A549 (cell line): ENCODE data around the gene CSAD. TPM values are rescaled to one million over a fixed set of nuclear protein-coding genes. Genes with fewer than 3 reads are reported as not detected.

Experiments
- ATAC-seq, 2 experiments: fragments of 200-7000 bp in 1 of 2; fragments of >200 bp in 1 of 2; cut with Nextera tagmentation in 1 of 2; cut with Tn5 transposase in 1 of 2; 3 replicates each; pipeline versions ENCODE4 v1.8.0 to v1.9.1; 2018 to 2020; ENCODE audit warnings: mild to moderate bottlenecking in 1 of 2, moderate library complexity in 1 of 2
- CTCF ChIA-PET: fragments of 300-600 bp; sonication (Branson Sonifier 250); formaldehyde crosslinking; extraction: SDS; loops from one replicate; lab custom pipeline; 2021; ENCODE audit warnings: antibody characterized with exemption, inconsistent platforms; lab: Yijun Ruan, JAX
- POLR2A ChIA-PET: fragments of 350-600 bp; formaldehyde crosslinking; extraction: SDS; loops from one replicate; lab custom pipeline; 2021; ENCODE audit warnings: antibody characterized with exemption, inconsistent platforms; lab: Yijun Ruan, JAX
- DNase-seq, 2 experiments: peaks; one replicate each; pipeline versions ENCODE4 v3.0.0 to v3.0.0-alpha.2; 2011 to 2016; ENCODE audit warnings: low read depth in 1 of 2, low spot score in 1 of 2
- FAIRE-seq: peaks from 2 replicates; lab custom pipeline; 2011; peaks lifted over from hg19 to GRCh38; lab: Jason Lieb, UNC
- H3K27ac ChIP-seq, 2 experiments: fragments of >200 bp; sonication (Bioruptor Twin); formaldehyde crosslinking; 3 replicates each; pipeline ENCODE4 v1.5.1; 2016 to 2017
- H3K4me1 ChIP-seq: fragments of >200 bp; sonication (Bioruptor Twin); formaldehyde crosslinking; 3 replicates; pipeline ENCODE4 v1.6.1; 2016
- H3K4me2 ChIP-seq: fragments of >200 bp; sonication (Bioruptor Twin); formaldehyde crosslinking; 3 replicates; pipeline ENCODE4 v1.6.1; 2016
- H3K4me3 ChIP-seq: fragments of >200 bp; sonication (Bioruptor Twin); formaldehyde crosslinking; 3 replicates; pipeline ENCODE4 v1.5.1; 2016
- H3K9me3 ChIP-seq: fragments of >200 bp; sonication (Bioruptor Twin); formaldehyde crosslinking; 3 replicates; pipeline ENCODE4 v1.6.1; 2016
- CBX8 ChIP-seq: fragments of 200-600 bp; sonication (generic); IDR thresholded peaks from 2 replicates; pipeline ENCODE4 v1.6.1; 2016
- CEBPB ChIP-seq, 2 experiments: fragments of >200 bp in 1 of 2; sonication (Bioruptor Twin) in 1 of 2; formaldehyde crosslinking in 1 of 2; IDR thresholded peaks; 2 replicates each; pipeline ENCODE4 v1.6.1; 2012 to 2016
- CHD2 ChIP-seq: fragments of 150-350 bp; IDR thresholded peaks from 2 replicates; pipeline ENCODE4 v1.6.1; 2014; ENCODE audit warnings: low read length; ENCODE audit not compliant: partially characterized antibody
- CHD4 ChIP-seq: fragments of 200-600 bp; sonication (generic); IDR thresholded peaks from 2 replicates; pipeline ENCODE4 v1.6.1; 2016; ENCODE audit warnings: antibody characterized with exemption, mild to moderate bottlenecking, borderline replicate concordance
- EHF ChIP-seq: fragments of 250-450 bp; sonication (Bioruptor Pico); IDR thresholded peaks from 2 replicates; pipeline ENCODE4 v1.5.0; 2020; ENCODE audit warnings: mild to moderate bottlenecking
- EHMT2 ChIP-seq: fragments of 200-600 bp; sonication (generic); IDR thresholded peaks from 2 replicates; pipeline ENCODE4 v1.6.1; 2016; ENCODE audit warnings: antibody characterized with exemption, low read depth, mild to moderate bottlenecking, moderate library complexity
- FOSB ChIP-seq: fragments of 250-450 bp; sonication (Bioruptor Pico); IDR thresholded peaks from 2 replicates; pipeline ENCODE4 v1.5.0; 2020; ENCODE audit warnings: mild to moderate bottlenecking, moderate library complexity
- FOSL2 ChIP-seq, 2 experiments: fragments of 450-650 bp in 1 of 2; fragments of >200 bp in 1 of 2; sonication (Bioruptor Twin) in 1 of 2; formaldehyde crosslinking; IDR thresholded peaks; 2 replicates each; pipeline versions ENCODE4 v1.5.0 to v1.6.1; 2016 to 2020; ENCODE audit warnings: mild to moderate bottlenecking in 1 of 2, moderate library complexity in 1 of 2
- FOXS1 ChIP-seq: fragments of 250-450 bp; sonication (Bioruptor Pico); IDR thresholded peaks from 2 replicates; pipeline ENCODE4 v1.5.0; 2020; ENCODE audit warnings: mild to moderate bottlenecking, moderate library complexity
- HMGXB4 ChIP-seq: fragments of 250-450 bp; sonication (Bioruptor Pico); IDR thresholded peaks from 2 replicates; pipeline ENCODE4 v1.5.0; 2021; ENCODE audit warnings: mild to moderate bottlenecking, moderate library complexity, borderline replicate concordance
- HOXA7 ChIP-seq: fragments of 250-450 bp; sonication (Bioruptor Pico); IDR thresholded peaks from 2 replicates; pipeline ENCODE4 v1.5.0; 2020; ENCODE audit warnings: mild to moderate bottlenecking, moderate library complexity
- HOXB13 ChIP-seq: fragments of 250-450 bp; sonication (Bioruptor Pico); IDR thresholded peaks from 2 replicates; pipeline ENCODE4 v1.5.0; 2020; ENCODE audit warnings: low read depth, mild to moderate bottlenecking, moderate library complexity
- HOXB5 ChIP-seq: fragments of 250-450 bp; sonication (Bioruptor Pico); IDR thresholded peaks from 2 replicates; pipeline ENCODE4 v1.5.0; 2020; ENCODE audit warnings: mild to moderate bottlenecking, moderate library complexity
- JUN ChIP-seq, 2 experiments: fragments of >200 bp; sonication (Bioruptor Twin); formaldehyde crosslinking; IDR thresholded peaks; 2 replicates in 1 of 2; 3 replicates in 1 of 2; pipeline ENCODE4 v1.6.1; 2016 to 2017
- JUNB ChIP-seq: fragments of >200 bp; sonication (Bioruptor Twin); formaldehyde crosslinking; IDR thresholded peaks from 2 replicates; pipeline ENCODE4 v1.6.1; 2016
- KDM5A ChIP-seq: fragments of 200-600 bp; sonication (generic); IDR thresholded peaks from 2 replicates; pipeline ENCODE4 v1.6.1; 2016; ENCODE audit warnings: antibody characterized with exemption, mild to moderate bottlenecking
- NPAS2 ChIP-seq: fragments of 250-450 bp; sonication (Bioruptor Pico); IDR thresholded peaks from 2 replicates; pipeline ENCODE4 v1.8.0; 2022; ENCODE audit warnings: mild to moderate bottlenecking, moderate library complexity, borderline replicate concordance
- RAD21 ChIP-seq, 2 experiments: fragments of >200 bp in 1 of 2; sonication (Bioruptor Twin) in 1 of 2; formaldehyde crosslinking in 1 of 2; IDR thresholded peaks in 1 of 2; conservative IDR thresholded peaks in 1 of 2; 2 replicates in 1 of 2; 3 replicates in 1 of 2; pipeline ENCODE4 v1.6.1; 2012 to 2018; ENCODE audit warnings: inconsistent platforms in 1 of 2
- SMC3 ChIP-seq: fragments of >200 bp; sonication (Bioruptor Twin); formaldehyde crosslinking; IDR thresholded peaks from 3 replicates; pipeline ENCODE4 v1.6.1; 2018; ENCODE audit warnings: inconsistent platforms
- SREBF2 ChIP-seq: fragments of 450-650 bp; IDR thresholded peaks from 2 replicates; pipeline ENCODE4 v1.6.1; 2014; ENCODE audit warnings: mild to moderate bottlenecking, moderate library complexity
- TP53 ChIP-seq: fragments of 250-450 bp; sonication (Bioruptor Pico); IDR thresholded peaks from 2 replicates; pipeline ENCODE4 v1.5.0; 2021; ENCODE audit warnings: mild to moderate bottlenecking, moderate library complexity
- ZFP36 ChIP-seq: fragments of 450-650 bp; IDR thresholded peaks from 2 replicates; pipeline ENCODE4 v1.6.1; 2014; ENCODE audit warnings: borderline replicate concordance; ENCODE audit not compliant: partially characterized antibody
- ZNF302 ChIP-seq: fragments of 250-450 bp; sonication (Bioruptor Pico); IDR thresholded peaks from 2 replicates; pipeline ENCODE4 v1.9.0; 2021; ENCODE audit warnings: inconsistent platforms, mild to moderate bottlenecking, moderate library complexity
- ZSCAN20 ChIP-seq: fragments of 250-450 bp; sonication (Bioruptor Pico); IDR thresholded peaks from 2 replicates; pipeline ENCODE4 v1.8.0; 2022; ENCODE audit warnings: mild to moderate bottlenecking, moderate library complexity
- WGBS: methylation state at CpG from one replicate; pipeline ENCODE4 v1.1.6; 2017; ENCODE audit errors: missing lambda C conversion rate; 5-methylcytosine and 5-hydroxymethylcytosine counted together
- polyA plus RNA-seq, 4 experiments: library from polyadenylated mRNA; depleted of rRNA in 3 of 4; stranded (reverse); fragments of >200 nt; fragmentation: RNase III in 1 of 4; extraction: RNeasy Plus Mini Kit Qiagen cat#74134 plus additional on column Dnase treatment in 1 of 4; gene quantifications; 2 replicates in 3 of 4; 3 replicates in 1 of 4; pipeline ENCODE4 v1.2.3, GENCODE V29; 2011 to 2017
- TF ChIP-seq, protein P1 (sequence below): fragments of 200-600 bp; sonication (generic); IDR thresholded peaks from 2 replicates; pipeline ENCODE4 v1.6.1; 2016; ENCODE audit warnings: antibody characterized with exemption, mild to moderate bottlenecking, moderate library complexity
- TF ChIP-seq, protein P2 (sequence below): fragments of >200 bp; sonication (Bioruptor Twin); formaldehyde crosslinking; IDR thresholded peaks from 3 replicates; pipeline ENCODE4 v1.5.1; 2016

The CSAD gene
- polyA plus RNA-seq, 2 of the 4 experiments (the other 2 are of a cell fraction): 14.5 to 16.5 TPM

DNA sequence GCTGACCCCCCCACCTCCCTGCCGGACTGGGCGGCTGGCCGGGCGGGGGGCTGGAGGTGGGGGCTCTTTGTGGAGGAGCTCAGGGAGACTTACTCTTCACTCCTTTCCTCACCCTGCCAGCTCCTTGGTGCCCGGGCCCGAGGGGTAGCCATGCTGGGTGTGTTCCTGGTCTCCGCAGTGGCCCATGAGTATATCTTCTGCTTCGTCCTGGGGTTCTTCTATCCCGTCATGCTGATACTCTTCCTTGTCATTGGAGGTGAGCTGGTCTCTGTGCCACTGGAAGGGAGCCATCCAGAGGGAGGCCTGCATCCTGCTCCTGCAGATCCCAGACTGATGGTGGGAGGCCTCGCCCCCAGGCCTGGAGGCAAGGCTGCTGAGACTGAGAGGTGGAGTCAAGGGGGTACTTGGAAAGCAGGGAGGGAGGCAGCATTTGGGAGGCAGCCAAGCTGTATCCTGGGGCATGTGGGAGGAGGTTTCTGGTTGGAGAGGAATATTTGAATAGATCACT, 57.7 kb downstream of the CSAD start:
- peaks cover 11% of the 10 kb centered on the region; the same call in 2 of the 3 replicates for H3K4me1 ChIP-seq
- CTCF ChIA-PET: interaction anchor here (1.0 to 1.9 kb wide), 4 partner anchors 23 to 66 kb away, joined by 3 to 8 read pairs (median 6); no protein-coding TSS in a partner anchor
- TF ChIP-seq FOSB (no peak), JUNB (no peak), ZSCAN20 (no peak), EHMT2 (no peak), KDM5A (no peak), EHF (CRISPR knock-in tag) (no peak), ZFP36 (no peak), JUN (IDR thresholded peaks at IDR 0.05) (no peak), HMGXB4 (no peak), SMC3 (no peak), ZNF302 (no peak), TP53 (CRISPR knock-in tag) (no peak)
- TF ChIP-seq, protein P1, sequence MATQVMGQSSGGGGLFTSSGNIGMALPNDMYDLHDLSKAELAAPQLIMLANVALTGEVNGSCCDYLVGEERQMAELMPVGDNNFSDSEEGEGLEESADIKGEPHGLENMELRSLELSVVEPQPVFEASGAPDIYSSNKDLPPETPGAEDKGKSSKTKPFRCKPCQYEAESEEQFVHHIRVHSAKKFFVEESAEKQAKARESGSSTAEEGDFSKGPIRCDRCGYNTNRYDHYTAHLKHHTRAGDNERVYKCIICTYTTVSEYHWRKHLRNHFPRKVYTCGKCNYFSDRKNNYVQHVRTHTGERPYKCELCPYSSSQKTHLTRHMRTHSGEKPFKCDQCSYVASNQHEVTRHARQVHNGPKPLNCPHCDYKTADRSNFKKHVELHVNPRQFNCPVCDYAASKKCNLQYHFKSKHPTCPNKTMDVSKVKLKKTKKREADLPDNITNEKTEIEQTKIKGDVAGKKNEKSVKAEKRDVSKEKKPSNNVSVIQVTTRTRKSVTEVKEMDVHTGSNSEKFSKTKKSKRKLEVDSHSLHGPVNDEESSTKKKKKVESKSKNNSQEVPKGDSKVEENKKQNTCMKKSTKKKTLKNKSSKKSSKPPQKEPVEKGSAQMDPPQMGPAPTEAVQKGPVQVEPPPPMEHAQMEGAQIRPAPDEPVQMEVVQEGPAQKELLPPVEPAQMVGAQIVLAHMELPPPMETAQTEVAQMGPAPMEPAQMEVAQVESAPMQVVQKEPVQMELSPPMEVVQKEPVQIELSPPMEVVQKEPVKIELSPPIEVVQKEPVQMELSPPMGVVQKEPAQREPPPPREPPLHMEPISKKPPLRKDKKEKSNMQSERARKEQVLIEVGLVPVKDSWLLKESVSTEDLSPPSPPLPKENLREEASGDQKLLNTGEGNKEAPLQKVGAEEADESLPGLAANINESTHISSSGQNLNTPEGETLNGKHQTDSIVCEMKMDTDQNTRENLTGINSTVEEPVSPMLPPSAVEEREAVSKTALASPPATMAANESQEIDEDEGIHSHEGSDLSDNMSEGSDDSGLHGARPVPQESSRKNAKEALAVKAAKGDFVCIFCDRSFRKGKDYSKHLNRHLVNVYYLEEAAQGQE: no peak
- FAIRE-seq (no peak), DNase-seq (peak in 1 of 2 experiments; percentile 33), ATAC-seq (peak; percentile 38 to 62; a peak in 4 of 6 replicates)
- 0 out of 3 replicates have a peak overlapping the region, but pooled peaks have one; percentile 14 for H3K4me2 ChIP-seq
- H3K4me3 ChIP-seq: no peak overlapping the region
- POLR2A ChIA-PET: no interaction called here
- H3K9me3 ChIP-seq: no peaks in the 10 kb centered on the region
- WGBS: 85% methylated on average over 6 of the region's 10 CpGs
- no peak overlapping the region for H3K27ac ChIP-seq

DNA sequence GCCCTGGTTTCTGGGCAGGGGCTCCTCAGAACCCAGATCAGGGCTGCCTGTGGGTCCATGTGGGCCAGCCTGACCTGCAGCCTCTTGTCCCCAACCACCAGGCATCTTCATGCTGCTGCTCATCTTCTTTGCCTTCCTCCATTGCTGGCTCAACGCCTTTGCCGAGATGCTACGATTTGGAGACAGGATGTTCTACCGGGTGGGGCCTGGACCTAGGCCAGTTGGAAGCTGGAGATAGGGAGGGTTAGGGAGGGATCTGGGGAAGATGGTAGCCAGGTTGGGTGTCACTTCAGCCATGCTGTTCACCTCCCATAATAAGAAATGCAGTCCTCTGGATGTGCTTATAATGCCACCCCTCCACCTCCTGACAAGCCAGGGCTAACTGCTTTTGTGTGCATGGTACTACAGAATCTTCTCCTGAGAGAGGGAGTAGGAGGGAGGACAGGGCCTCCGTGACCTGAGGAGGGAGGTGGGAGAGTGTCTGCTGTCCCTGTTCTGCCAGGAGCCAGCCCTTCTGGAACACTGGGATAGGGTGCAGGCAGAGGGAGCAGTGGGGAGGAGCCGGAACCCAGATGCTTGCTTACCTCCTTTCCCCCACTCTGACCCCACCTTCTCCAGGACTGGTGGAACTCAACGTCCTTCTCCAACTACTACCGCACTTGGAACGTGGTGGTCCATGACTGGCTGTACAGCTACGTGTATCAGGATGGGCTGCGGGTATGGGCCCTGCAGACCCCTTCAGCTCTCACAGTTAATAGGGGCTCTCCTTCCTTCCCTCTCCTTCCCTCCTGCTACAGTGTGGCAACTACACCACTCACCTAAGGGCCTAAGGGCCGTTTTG, 59.8 kb downstream of the CSAD start:
- POLR2A ChIA-PET: no interaction called here

GRCh38 chr12:53118751-53119300, 61.9 kb downstream of the CSAD start:
- ChIA-PET POLR2A (no interaction called here), CTCF (interaction anchor here (0.9 to 2.0 kb wide), 4 partner anchors 12 to 53 kb away, joined by 3 to 8 read pairs (median 4); partner anchors contain the start of gene IGFBP6)
- no peak for FAIRE-seq
- DNase-seq: no peak
- WGBS: 54% methylated on average over 7 of the region's 8 CpGs
- ATAC-seq: no peak
- H3K4me2 ChIP-seq: no peak overlapping the region
- no peak overlapping the region for H3K27ac ChIP-seq
- no peaks in the 10 kb centered on the region for H3K9me3 ChIP-seq
- no peak overlapping the region for H3K4me3 ChIP-seq
- peaks cover 8% of the 10 kb centered on the region; the same call in 2 of the 3 replicates for H3K4me1 ChIP-seq
- TF ChIP-seq FOSL2 (IDR thresholded peaks at IDR 0.05) (no peak), FOSL2 (CRISPR knock-in tag; IDR thresholded peaks at IDR 0.05) (no peak), HOXB5 (CRISPR knock-in tag) (no peak), ZSCAN20 (no peak), CHD4 (no peak), CEBPB (IDR thresholded peaks at IDR 0.05) (no peak), HOXA7 (CRISPR knock-in tag) (no peak), NPAS2 (CRISPR knock-in tag) (no peak), FOXS1 (CRISPR knock-in tag) (no peak), CHD2 (no peak), SREBF2 (no peak), ZFP36 (no peak), FOSB (no peak)
- TF ChIP-seq, protein P2, sequence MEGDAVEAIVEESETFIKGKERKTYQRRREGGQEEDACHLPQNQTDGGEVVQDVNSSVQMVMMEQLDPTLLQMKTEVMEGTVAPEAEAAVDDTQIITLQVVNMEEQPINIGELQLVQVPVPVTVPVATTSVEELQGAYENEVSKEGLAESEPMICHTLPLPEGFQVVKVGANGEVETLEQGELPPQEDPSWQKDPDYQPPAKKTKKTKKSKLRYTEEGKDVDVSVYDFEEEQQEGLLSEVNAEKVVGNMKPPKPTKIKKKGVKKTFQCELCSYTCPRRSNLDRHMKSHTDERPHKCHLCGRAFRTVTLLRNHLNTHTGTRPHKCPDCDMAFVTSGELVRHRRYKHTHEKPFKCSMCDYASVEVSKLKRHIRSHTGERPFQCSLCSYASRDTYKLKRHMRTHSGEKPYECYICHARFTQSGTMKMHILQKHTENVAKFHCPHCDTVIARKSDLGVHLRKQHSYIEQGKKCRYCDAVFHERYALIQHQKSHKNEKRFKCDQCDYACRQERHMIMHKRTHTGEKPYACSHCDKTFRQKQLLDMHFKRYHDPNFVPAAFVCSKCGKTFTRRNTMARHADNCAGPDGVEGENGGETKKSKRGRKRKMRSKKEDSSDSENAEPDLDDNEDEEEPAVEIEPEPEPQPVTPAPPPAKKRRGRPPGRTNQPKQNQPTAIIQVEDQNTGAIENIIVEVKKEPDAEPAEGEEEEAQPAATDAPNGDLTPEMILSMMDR: no peak

More for the DNA sequence above, 59.8 kb downstream of the CSAD start:
- ATAC-seq: peak in 1 of 2 experiments; percentile 25; a peak in 2 of 6 replicates
- TF ChIP-seq RAD21 (conservative IDR thresholded peaks at IDR 0.05 in 1 of 2, IDR thresholded peaks at IDR 0.05 in 1 of 2) (no peak), CBX8 (no peak), HOXB13 (CRISPR knock-in tag) (no peak), ZSCAN20 (no peak)
- TF ChIP-seq, all 56 proteins: peak for 0
- no peak overlapping the region for H3K4me3 ChIP-seq
- no peak overlapping the region for H3K4me2 ChIP-seq
- peaks cover 11% of the 10 kb centered on the region; the same call in 2 of the 3 replicates for H3K4me1 ChIP-seq
- no peak for FAIRE-seq
- CTCF ChIA-PET: interaction anchor here (0.7 to 2.0 kb wide), 4 partner anchors 10 to 55 kb away, joined by 3 to 8 read pairs (median 4); no protein-coding TSS in a partner anchor
- H3K27ac ChIP-seq: no peak overlapping the region
- DNase-seq: no peak
- WGBS: 82% methylated on average over 12 of the region's 12 CpGs
- H3K9me3 ChIP-seq: no peaks in the 10 kb centered on the region
